Effector CD8-positive, alpha-beta T cell (primary cell): ENCODE measurements around the gene MVB12A.

ENCODE experiments used
- DNase-seq: peaks from one replicate; lab custom pipeline; 2025; lab: John Stamatoyannopoulos, UW

The MVB12A gene

DNA sequence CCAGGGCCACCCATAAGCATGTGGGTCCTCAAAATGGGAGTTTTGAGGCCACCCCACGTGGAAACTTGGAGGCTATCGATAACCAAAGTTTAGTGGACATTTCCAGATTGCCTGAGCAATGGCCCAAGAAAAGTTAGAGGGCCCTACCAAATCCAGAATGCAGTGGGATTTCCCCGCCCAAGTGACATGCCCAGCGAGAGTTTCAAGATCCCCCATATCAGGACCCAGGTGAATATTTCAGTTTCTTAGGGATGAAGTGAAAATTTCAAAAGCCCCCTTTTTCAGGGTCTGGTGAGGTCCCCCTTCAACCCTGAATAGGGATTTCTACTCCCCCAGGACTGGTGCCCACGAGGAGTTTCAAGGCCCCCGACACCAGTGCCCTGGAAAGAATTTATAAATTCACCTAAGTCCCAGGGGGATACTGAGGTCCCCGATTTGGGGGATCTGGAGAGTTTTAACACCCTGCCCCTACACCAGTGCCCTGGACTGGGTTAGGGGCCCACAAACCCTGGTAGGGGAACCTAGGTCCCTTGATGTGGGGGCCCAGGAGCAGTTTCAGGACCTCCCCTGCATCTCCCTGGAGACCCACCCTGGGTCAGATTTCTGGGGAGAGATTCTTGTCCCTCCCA lies 15.1 kb upstream of the MVB12A start:
- no peak for DNase-seq

DNA sequence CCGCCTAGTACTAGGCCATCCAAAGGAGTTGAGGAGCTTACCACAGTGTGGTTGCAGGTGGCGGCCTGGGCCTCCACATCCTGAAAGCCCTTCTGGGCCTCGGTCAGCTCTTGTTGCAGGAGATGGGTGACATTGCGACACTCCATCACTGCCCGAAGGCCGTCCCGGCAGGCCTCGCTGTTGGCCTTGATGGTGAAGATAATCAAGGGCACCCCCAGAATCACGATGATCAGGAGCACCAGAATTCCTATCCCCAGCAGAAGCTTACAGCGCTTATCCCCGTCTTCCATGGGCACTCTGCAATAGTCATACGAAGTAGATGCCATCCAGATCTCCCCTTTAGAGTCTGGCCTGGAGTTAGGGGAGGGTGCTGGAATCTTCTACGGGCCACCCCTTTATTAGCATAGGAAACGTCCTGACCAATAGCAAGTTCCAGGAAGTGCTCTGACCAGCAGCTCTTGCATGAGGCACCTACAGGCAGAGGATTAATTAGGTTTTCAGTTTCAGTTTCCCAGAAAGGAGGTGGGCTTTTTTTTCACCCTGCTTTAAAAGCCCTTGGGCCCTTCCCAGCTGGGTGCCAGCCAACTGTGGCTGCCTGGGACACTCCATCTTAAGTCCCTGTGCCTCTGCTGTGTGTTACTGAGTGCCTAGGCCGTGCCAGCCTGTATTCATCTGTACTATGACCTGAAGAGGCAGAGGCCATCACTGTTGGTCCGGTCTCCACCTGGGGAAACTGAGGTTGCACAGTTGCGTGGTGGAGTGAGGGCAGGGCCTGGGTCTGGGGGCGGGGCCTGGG lies 14.4 kb upstream of the MVB12A start, which contains the start of gene BST2:
Gene BST2 (minus strand): TSS at position 381 of the 796 bp plus-strand sequence. CDS start 55 bp downstream, at position 326.
- peak; percentile 37 for DNase-seq

DNA sequence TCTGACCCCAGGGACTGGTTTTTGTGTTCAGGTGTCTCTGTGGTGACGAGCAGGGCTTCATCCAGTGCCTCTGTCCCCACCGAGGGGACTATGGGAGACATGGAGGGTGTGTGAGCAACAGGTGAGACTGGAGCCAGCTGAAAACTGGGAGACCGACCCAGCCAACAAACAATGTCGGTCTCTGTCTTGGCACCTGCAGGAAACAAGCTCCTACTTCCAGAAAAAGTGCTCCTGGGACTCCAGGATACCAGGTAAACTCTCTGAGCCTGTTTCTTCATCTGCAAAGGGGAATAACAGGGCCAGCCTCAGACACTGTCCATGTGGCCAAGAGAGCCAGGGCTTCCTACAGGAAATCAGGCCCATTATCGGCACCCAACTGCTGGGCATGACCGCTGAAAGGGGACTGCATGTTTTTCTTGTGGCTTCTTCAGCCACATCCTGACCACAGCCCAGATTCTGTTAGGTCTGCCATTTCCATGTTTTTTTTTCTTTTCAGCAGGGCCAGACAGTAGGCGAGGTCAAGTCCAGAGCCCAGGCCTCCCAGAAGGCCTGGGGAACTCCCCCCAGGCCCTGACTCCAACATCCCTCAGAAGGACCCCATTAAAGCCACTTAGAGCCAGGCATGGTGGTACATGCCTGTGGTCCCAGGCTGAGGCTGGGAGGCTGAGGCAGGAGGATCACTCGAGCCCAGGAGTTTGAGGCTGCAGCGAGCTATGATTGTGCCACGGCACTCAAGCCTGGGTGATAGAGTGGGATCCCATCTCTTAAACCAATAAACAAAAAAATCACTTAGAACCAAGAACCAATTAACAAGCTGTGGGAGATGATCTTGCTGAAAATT lies 13.6 kb upstream of the MVB12A start:
- DNase-seq = no peak

DNA sequence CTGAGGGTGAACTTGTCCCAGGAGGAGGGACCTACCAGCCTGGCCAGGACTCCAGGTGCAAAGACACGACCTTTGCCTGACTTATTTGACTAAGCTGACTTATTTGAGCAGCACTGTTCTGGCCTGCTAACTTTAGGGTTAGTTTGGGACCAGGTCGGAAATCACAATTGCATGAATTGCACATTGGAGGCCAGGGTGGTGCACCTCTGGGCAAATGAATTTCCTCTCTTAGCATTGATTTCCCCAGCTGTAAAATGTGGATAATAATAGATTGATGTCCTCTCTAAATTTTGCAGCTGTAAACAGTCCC lies 13.0 kb upstream of the MVB12A start:
- no peak for DNase-seq

DNA sequence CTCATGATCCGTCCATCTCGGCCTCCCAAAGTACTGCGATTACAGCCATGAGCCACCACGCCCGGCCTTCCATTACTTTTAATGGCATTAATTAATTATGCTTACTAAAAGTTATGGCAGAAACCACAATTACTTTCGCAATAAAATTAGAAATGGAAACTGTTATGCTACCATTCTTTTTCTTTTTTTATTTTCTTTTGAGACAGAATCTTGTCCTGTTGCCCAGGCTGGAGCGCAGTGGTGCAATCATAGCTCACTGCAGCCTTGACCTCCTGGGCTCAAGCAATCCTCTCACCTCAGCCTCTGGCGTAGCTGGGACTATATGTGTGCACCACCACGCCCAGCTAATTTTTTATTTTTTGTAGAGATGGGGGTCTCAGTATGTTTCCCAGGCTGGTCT lies 9.9 kb upstream of the MVB12A start:
- DNase-seq = no peak

DNA sequence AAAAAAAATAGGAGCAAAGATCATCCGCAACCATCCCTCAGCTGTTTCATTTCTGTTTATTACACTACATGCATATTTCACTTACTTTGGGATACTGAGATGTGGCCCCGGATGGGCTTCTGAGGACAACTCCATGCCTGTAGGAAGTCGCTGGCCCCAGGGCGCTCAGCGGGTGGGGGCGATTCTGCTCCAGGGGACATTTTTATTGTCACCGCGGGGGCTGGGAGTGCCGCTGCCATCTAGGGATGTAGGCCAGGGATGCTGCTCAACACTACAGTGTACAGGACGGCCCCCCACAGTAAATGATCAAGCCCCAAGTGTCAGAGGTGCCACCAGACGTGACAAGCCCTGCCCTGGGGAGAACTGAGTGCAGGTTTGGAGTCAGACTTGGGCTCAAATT lies 8.0 kb upstream of the MVB12A start:
- DNase-seq = no peak

DNA sequence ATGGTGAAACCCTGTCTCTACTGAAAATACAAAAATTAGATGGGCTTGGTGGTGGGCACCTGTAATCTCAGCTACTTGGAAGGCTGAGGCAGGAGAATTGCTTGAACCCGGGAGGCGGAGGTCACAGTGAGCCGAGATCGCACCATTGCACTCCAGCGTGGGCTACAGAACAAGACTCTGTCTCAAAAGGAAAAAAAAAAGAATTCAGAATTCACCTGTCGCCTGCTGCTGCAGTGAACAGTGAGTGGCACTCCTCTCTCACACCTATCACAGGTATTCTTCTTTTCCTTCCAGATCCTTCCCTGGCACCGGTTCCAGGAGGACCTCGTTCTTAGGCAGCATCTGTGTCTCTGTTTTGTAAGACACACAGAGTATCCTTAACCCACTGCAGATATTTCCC lies 5.8 kb upstream of the MVB12A start:
- no peak for DNase-seq

DNA sequence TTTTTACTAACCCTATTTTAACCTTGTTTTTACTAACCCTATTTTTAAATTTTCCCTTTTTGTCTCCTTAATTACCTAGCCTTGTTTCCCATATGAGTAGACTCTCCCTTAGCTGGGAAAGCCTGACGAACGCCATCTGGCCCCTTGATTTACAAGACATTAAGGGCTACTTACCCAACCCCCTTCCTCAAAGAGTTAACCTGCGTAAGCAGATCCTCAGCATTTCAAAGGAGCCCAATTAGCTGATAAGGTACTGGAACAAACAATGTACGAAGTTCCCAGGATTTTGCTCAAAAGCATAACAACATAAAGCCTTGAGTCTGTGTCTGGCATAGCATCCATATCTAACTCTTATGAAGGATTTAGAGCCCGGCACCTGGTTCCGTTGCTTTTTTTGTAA lies 4.7 kb upstream of the MVB12A start:
- no peak for DNase-seq

DNA sequence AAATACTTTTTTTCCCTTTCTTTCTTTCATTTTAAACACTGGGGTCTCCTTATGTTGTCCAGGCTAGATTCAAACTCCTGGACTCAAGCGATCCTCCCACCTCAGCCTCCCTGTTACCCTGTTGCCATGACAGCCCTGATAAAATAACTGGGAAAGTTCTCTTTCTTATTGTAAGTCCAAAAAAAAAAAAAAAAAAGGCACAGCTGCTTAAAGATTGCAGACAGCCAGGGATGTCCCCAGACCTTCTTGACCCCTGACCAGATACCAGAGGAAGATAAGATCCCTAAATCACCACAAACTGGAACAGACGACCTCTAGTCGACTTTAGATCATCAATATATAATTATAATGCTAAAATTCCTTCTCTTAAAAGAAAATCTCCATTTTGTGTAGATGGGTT lies 1.1 kb upstream of the MVB12A start:
- DNase-seq = no peak

DNA sequence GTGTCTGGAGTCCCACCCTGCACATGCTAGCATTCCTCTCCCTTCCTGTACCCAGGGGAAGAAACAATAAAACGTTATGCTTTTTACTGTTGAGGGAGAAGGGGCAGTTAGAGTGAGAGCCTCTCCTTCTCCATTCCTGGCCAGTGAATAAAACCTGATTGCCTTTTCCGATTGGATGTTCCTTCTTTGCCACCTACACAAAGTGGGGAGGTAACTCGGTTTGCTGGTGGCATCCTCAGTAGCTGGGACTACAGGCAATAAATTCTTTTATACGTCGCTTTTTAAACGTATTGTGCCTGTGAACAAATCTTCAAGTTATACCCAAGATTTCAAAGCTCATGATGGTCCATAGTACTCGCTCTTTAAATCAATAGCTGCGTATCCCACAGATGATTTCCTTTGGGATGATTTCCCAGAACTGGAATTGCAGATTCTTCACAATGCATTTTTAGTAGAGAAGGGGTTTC lies 660 bp upstream of the MVB12A start:
- DNase-seq = no peak

DNA sequence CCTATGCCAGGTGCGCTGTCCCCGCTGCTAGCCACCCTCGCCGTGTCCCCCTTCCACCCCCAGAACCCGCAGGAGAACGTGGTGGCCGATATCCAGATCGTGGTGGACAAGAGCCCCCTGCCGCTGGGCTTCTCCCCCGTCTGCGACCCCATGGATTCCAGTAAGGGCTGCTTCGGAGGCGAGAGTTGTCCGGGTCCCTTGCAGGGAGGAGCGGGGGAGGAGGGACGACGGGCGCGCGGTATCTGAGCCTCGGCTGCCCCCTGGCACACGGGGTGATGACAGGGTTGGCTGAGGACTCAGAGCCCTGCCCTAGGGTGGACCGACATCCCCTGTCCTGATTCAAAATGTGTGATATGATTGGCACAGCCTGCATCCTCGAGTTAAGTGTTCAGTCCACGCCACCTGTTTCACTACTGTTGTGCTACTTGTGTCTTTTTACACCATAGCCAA lies 653 bp downstream of the MVB12A start:
- no peak for DNase-seq

DNA sequence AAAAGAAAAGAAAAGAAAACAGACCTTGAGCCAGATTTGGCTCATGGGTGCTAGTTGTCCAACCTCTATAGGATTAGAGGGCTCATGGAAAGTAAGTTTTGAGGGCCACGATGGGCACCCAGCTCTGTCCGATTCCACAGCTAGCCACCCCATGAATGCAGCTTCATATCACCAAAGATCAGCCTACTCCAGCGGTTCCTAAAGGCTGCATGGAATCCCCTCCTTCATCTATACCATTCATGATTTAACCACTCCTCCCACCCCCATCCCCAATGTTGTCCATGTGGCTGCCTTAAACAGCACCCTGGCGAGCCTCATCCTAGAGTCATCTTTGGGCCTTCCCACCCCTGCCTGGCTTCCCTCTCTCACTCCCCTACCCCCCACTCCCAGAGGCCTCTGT lies 2.1 kb downstream of the MVB12A start:
- DNase-seq = no peak

DNA sequence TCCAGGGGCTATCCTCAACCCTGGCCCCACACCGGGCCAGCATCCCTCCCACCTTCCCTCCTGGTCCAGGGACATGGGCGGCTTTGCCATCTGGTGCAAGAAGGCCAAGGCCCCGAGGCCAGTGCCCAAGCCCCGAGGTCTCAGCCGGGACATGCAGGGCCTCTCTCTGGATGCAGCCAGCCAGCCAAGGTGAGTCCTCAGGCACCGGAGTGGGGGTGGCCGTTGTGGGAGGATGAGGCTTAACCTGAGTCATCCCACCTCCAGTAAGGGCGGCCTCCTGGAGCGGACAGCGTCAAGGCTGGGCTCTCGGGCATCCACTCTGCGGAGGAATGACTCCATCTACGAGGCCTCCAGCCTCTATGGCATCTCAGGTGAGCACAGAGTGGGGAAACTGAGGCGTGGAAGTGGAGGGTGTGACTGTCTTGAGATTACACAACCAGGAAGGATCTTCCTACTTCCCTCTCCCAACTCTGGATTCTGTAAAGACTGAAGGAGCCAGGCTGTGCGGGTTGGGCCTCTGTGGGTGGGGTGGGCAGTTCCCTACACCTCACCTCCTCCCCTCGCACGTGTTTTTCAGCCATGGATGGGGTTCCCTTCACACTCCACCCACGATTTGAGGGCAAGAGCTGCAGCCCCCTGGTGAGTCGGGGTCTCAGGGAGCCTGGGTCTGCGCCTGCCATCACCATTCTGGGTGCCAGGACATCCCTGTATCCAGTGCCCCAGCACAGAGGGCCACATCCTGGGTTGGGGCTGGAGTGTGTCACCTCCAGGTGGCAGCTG lies 3.8 kb downstream of the MVB12A start:
- DNase-seq = no peak

DNA sequence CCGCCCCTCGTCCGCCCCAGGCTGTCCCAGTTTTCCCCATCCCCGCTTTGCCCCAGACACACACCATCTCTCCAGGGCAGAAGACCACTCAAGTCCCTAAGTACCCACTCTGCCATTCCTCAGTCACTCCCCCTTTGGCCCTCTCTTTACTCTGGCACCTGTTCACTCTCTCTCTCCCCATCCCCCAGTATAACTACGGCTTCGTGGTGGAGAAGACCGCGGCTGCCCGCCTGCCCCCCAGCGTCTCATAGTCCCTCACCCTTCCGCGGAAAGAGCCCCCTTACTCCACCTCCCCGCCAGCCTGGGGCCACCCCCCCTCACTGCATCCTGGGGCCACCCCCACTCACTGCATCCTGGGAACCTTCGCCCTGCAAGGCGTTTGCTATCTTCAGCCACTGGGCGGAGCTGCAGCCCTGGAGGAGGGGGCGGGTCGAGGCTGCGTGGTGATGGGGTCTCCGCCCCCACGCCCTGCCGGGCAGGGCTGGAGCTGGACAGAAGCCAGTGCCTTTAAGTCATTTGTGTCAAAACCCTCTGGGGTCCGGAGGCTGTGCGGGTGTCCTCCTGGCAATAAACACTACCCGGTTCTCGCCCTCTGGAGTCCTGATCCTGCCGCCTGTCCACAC lies 5.0 kb downstream of the MVB12A start:
- DNase-seq = peak; percentile 25

DNA sequence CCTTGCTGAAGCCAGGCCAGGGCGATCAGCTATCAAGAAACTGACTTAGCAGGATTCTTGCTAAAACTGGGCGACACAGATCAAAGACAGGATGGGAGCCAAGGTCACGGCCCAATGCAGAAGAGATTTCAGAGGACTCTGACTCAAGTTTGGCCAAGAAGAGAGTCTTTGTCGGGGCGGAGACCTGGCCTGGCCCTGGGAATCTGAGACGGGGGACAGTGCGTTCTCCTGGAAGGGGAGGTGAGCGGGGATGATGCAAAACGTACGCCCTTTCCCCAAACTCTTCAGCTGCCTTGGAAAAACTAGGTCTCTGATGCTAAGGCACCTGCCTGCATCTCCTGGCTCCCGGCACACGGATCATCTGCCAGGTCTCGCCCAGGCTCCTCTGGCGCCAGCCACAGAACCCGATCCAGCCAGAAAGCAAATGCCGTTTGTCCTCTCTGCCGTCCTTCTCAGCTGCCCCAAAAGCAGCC lies 9.8 kb downstream of the MVB12A start:
- DNase-seq = no peak

DNA sequence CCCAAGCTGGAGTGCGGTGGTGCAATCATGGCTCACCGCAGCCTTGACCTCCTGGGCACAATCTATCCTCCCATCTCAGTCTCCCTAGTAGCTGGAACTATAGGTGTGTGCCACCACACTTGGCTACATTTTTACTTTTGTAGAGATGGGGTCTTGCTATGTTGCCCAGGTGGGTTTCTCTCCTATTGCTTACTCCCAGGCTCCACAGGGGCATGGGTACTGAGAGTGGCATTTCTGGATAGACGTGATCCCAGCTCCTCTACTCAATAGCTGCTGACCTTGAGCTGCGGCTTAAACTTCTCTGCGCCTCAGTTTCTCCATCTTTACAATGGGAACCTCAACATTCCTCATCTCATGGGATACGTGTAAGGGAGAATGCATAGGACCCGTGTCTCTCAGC lies 11.6 kb downstream of the MVB12A start:
- no peak for DNase-seq

DNA sequence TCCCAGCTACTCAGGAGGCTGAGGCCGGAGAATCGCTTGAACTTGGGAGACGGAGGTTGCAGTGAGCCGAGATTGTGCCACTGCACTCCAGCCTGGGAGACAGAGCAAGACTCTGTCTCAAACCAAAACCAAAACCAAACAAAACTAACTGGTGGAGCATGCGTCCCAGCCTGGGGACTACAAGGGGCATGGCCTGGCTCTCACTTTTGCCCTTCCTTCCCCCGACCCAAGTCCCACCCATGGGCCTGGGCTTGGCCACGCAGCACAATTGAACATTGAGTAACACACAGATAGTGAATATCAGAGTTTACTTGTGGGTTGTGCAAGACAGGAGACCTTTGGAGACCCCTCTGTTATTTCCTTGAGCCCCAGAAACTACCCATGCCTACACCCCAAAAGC lies 15.4 kb downstream of the MVB12A start:
- no peak for DNase-seq

DNA sequence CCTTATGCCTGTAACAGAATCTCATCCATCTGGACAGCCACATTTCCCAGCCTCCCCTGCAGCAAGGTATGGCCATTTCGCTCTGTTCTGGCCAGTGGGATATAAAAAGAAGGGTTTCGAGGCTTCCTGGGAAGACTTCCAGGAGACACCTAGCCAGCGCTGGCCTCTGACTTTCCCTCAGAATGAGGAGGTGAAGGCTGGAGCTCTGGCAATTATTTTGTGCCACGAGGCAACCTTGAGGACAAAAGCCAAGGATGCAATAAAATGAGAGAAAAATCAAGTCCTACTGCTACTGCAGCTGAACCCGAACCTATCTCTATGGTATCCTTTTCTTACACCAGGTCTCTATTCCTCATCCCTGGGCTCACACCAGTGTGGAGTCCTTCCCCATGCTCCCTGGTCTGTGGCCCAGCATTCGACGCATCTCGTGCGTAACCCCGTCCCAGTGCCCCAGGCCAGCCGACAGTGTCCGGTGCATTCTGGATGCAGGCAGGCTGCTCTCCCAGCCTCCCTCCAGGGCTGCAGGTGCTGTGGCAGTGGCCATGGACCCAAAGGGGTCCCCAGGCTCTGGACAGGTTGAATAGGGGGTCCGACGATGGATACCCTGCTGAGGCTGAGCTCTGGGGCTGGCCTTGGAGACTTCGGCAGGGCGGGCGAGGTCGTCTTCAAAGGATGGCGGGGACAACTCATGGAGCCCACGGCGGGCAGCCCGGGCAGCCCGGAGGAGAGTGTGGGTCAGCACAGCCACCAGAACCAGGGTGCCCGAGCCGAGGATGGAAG lies 16.4 kb downstream of the MVB12A start:
- no peak for DNase-seq

DNA sequence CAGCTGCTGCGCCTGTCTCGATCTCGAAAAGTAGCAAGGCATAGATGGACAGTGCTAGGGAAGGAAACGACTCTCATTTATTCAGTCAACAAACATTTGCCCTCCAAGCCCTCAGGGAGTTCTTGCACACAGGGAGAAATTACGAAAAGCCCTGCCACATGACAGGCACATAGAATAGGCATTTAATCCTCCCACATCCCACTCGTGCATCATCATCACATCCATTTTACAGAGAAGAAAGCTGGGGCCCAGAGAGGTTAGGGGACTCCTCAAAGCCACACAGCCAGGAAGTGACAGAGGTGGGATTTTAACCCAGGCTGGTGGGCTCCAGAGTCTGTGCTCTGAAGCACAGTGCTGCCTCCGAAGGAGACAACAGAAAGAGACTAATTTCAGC lies 17.0 kb downstream of the MVB12A start:
- no peak for DNase-seq

DNA sequence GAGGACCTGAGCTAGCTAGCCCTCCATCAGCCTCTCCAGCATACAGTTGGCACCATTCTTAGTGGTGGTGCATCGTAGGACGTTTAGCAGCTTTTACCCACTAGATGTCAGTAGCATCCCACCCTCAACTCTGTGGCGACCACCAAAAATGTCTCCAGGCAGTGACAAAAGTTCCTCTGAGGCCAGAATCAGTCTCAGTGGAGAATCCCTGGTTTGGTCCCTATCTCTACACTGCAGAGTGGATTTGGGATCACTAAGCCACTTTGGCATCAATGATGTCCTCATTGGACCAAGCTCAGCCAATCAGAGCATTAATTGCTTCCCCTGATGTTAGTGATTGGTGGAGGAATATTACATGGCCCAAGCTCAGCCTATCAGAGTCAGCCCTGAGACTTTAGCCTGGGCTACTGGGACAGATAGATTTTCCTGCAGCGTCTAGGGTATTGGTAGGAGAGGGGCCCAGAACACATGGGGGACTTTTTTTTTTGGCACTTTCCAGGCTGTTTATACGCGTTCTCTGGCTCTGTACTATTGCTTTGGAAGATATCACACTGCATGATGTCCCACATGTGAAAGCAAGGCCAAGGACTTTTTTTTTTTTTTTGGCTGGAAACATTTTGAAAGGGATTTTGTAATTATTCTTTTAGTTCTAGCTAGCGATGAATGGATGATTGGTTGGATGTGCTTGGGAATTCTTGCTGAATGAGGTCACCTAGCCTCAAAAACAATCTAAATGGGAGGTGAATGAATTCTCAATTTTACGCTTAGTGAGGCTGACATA lies 21.6 kb downstream of the MVB12A start:
- DNase-seq = no peak
